HepG2 (cell line): ENCODE measurements around the gene AMPD2. TPM values are rescaled to one million over a fixed set of nuclear protein-coding genes. Genes with fewer than 3 reads are reported as not detected.
A peak's percentile ranks its signal among the peaks of the same experiment; 100 is the strongest.

Experiments used
- AGO2 ChIP-seq: fragments of 200-400 bp; formaldehyde crosslinking; optimal IDR thresholded peaks from 2 replicates; pipeline ENCODE3; 2017; ENCODE audit warnings: mild to moderate bottlenecking, low read depth, low read length, moderate library complexity
- CHCHD3 ChIP-seq: sonication (generic); formaldehyde crosslinking; IDR thresholded peaks from 2 replicates; pipeline ENCODE4 v1.8.0; 2022; ENCODE audit warnings: mild to moderate bottlenecking, missing genetic modification reagents, moderate library complexity
- ERF ChIP-seq: IDR thresholded peaks from 2 replicates; pipeline ENCODE4 v1.6.1; 2018; ENCODE audit warnings: missing biosample characterization, missing genetic modification reagents
- FOXO4 ChIP-seq: sonication (generic); formaldehyde crosslinking; conservative IDR thresholded peaks from 2 replicates; pipeline ENCODE4 v1.8.1; 2023; ENCODE audit warnings: missing genetic modification reagents
- KAT7 ChIP-seq: IDR thresholded peaks from 2 replicates; pipeline ENCODE4 v1.6.1; 2018; ENCODE audit warnings: borderline replicate concordance, missing compliant biosample characterization
- KLF16 ChIP-seq, 2 experiments: sonication (generic) in 1 of 2; formaldehyde crosslinking in 1 of 2; IDR thresholded peaks; 2 replicates each; pipeline versions ENCODE4 v1.6.1 to v1.8.0; 2016 to 2023; ENCODE audit warnings: missing genetic modification reagents in 2 of 2, missing compliant biosample characterization in 1 of 2
- PCBP1 ChIP-seq: fragments of 200-400 bp; formaldehyde crosslinking; IDR thresholded peaks from 2 replicates; pipeline ENCODE4 v1.6.1; 2017; ENCODE audit warnings: mild to moderate bottlenecking, low read depth, low read length, borderline replicate concordance
- TCF7 ChIP-seq: sonication (generic); IDR thresholded peaks from 2 replicates; pipeline ENCODE4 v1.6.1; 2016; ENCODE audit warnings: antibody characterized with exemption, low read depth
- ZBTB7A ChIP-seq: sonication (generic); formaldehyde crosslinking; IDR thresholded peaks from 2 replicates; pipeline ENCODE4 v1.8.0; 2022; ENCODE audit warnings: mild to moderate bottlenecking, missing genetic modification reagents
- ZNF746 ChIP-seq: sonication (generic); formaldehyde crosslinking; IDR thresholded peaks from 2 replicates; pipeline ENCODE4 v1.8.0; 2022; ENCODE audit warnings: mild to moderate bottlenecking, missing genetic modification reagents
- ZNF747 ChIP-seq: sonication (generic); formaldehyde crosslinking; IDR thresholded peaks from 2 replicates; pipeline ENCODE4 v1.8.1; 2023; ENCODE audit warnings: missing genetic modification reagents, mild to moderate bottlenecking, borderline replicate concordance
- ZNF777 ChIP-seq: sonication (generic); formaldehyde crosslinking; IDR thresholded peaks from 2 replicates; pipeline ENCODE4 v1.4.0; 2020; ENCODE audit warnings: missing genetic modification reagents
- polyA plus RNA-seq, 8 experiments: library from polyadenylated mRNA; depleted of rRNA in 3 of 8; stranded (reverse) in 7 of 8; unstranded in 1 of 8; fragments of >200 nt; fragmentation: Illumina TruSeq in 4 of 8; extraction: Trizol in 4 of 8; gene quantifications; 2 replicates each; pipeline versions ENCODE4 v1.2.1 to v1.2.3, GENCODE V29; 2011 to 2016; ENCODE audit warnings: low read depth in 4 of 8, missing spikeins in 1 of 8, mixed read lengths in 1 of 8; ENCODE audit not compliant: insufficient read depth in 1 of 8
- total RNA-seq, 5 experiments: library from RNA; depleted of rRNA; stranded (reverse); fragments of >200 nt; fragmentation: Illumina TruSeq; extraction: Trizol; gene quantifications; 2 replicates each; pipeline ENCODE4 v1.2.3, GENCODE V29; 2016; ENCODE audit warnings: low read depth in 1 of 5
- TF ChIP-seq, protein P1 (sequence below): sonication (generic); formaldehyde crosslinking; IDR thresholded peaks from 2 replicates; pipeline ENCODE4 v1.8.1; 2023; ENCODE audit warnings: mild to moderate bottlenecking, missing genetic modification reagents, borderline replicate concordance
- TF ChIP-seq, protein P2 (sequence below): sonication (generic); formaldehyde crosslinking; IDR thresholded peaks from 2 replicates; pipeline ENCODE4 v1.9.0; 2021; ENCODE audit warnings: mild to moderate bottlenecking, missing genetic modification reagents
- TF ChIP-seq, protein P3 (sequence below): sonication (generic); formaldehyde crosslinking; IDR thresholded peaks from 2 replicates; pipeline ENCODE4 v1.5.0; 2020; ENCODE audit warnings: mild to moderate bottlenecking, missing genetic modification reagents

Gene AMPD2
- total and polyA plus RNA-seq, 2 of the 13 experiments (the other 11 are each of a cell fraction or from before 2014, with no cell fraction given), result 62.3 to 82.0 TPM

- TF ChIP-seq, protein P1, sequence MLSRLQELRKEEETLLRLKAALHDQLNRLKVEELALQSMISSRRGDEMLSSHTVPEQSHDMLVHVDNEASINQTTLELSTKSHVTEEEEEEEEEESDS, result no peak
- TF ChIP-seq ZBTB7A (CRISPR knock-in tag) (no peak), PCBP1 (no peak), ERF (0 out of 2 replicates have a peak, but pooled peaks have one; percentile 28), AGO2 (no peak), ZNF747 (CRISPR knock-in tag) (no peak), KAT7 (no peak), CHCHD3 (CRISPR knock-in tag) (no peak), ZNF746 (CRISPR knock-in tag) (no peak), FOXO4 (CRISPR knock-in tag) (no peak), TCF7 (no peak), ZNF777 (CRISPR knock-in tag) (no peak), KLF16 (CRISPR knock-in tag; IDR thresholded peaks at IDR 0.05) (no peak)
- TF ChIP-seq, protein P2, sequence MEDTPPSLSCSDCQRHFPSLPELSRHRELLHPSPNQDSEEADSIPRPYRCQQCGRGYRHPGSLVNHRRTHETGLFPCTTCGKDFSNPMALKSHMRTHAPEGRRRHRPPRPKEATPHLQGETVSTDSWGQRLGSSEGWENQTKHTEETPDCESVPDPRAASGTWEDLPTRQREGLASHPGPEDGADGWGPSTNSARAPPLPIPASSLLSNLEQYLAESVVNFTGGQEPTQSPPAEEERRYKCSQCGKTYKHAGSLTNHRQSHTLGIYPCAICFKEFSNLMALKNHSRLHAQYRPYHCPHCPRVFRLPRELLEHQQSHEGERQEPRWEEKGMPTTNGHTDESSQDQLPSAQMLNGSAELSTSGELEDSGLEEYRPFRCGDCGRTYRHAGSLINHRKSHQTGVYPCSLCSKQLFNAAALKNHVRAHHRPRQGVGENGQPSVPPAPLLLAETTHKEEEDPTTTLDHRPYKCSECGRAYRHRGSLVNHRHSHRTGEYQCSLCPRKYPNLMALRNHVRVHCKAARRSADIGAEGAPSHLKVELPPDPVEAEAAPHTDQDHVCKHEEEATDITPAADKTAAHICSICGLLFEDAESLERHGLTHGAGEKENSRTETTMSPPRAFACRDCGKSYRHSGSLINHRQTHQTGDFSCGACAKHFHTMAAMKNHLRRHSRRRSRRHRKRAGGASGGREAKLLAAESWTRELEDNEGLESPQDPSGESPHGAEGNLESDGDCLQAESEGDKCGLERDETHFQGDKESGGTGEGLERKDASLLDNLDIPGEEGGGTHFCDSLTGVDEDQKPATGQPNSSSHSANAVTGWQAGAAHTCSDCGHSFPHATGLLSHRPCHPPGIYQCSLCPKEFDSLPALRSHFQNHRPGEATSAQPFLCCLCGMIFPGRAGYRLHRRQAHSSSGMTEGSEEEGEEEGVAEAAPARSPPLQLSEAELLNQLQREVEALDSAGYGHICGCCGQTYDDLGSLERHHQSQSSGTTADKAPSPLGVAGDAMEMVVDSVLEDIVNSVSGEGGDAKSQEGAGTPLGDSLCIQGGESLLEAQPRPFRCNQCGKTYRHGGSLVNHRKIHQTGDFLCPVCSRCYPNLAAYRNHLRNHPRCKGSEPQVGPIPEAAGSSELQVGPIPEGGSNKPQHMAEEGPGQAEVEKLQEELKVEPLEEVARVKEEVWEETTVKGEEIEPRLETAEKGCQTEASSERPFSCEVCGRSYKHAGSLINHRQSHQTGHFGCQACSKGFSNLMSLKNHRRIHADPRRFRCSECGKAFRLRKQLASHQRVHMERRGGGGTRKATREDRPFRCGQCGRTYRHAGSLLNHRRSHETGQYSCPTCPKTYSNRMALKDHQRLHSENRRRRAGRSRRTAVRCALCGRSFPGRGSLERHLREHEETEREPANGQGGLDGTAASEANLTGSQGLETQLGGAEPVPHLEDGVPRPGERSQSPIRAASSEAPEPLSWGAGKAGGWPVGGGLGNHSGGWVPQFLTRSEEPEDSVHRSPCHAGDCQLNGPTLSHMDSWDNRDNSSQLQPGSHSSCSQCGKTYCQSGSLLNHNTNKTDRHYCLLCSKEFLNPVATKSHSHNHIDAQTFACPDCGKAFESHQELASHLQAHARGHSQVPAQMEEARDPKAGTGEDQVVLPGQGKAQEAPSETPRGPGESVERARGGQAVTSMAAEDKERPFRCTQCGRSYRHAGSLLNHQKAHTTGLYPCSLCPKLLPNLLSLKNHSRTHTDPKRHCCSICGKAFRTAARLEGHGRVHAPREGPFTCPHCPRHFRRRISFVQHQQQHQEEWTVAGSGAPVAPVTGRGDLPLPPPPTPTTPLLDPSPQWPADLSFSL (CRISPR knock-in tag), result no peak
- TF ChIP-seq, protein P3, sequence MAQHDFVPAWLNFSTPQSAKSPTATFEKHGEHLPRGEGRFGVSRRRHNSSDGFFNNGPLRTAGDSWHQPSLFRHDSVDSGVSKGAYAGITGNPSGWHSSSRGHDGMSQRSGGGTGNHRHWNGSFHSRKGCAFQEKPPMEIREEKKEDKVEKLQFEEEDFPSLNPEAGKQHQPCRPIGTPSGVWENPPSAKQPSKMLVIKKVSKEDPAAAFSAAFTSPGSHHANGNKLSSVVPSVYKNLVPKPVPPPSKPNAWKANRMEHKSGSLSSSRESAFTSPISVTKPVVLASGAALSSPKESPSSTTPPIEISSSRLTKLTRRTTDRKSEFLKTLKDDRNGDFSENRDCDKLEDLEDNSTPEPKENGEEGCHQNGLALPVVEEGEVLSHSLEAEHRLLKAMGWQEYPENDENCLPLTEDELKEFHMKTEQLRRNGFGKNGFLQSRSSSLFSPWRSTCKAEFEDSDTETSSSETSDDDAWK (CRISPR knock-in tag), result no peak
These were observed 24.0 kb downstream of the AMPD2 start (continued) for GRCh38 chr1:109643385-109644230.
